HG03457 (cell line): ENCODE data around the gene ANTXRL.
"Not testable (repeated sequence)": the region's sequence is repeated elsewhere in the genome, so short reads cannot be mapped to it uniquely, and the experiment has no call there.

Source experiments
- ATAC-seq: cut with Tn5 transposase; IDR thresholded peaks from one replicate; pipeline ENCODE4 v1.9.1; 2021; ENCODE audit warnings: moderate number of reproducible peaks; ENCODE audit not compliant: unreplicated experiment

The ANTXRL gene

DNA sequence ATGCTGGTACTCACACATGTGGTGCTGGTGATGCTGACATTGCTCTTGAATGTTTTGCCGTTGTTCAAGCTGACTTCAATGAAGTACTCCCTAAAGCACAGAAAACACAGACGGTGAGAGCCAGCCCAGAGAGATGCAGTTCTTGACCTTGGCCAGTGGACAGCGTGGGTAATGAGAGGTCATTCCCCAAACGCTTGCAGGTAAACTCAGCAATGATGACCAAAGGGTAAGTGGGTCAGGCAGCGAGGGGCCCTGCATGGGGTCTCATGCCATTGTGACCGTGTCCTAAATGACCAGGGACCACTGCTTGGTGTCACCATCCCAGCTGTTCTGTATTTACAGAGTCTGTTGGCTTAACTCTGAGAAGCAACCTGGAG, 32.8 kb upstream of the ANTXRL start:
- no peak for ATAC-seq

DNA sequence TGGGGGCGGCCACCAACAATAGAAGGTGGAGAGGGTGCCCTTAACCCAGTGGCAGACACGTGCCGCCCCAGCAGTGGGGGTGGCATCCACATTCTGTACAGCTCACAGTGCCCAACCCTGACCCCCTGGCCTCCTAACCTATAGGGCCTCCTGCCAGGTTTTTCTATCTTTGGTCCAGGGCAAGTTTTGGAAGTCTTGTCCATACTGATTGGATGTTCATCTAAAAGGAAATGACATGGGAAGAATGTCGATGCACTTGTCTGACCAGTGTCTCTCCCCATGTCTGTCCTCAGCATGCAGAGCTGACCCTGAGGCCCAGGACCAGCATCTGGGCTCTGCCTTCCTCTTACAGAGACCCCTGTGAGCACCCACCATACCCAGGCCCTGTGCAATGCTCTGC, 32.3 kb upstream of the ANTXRL start:
- no peak for ATAC-seq

DNA sequence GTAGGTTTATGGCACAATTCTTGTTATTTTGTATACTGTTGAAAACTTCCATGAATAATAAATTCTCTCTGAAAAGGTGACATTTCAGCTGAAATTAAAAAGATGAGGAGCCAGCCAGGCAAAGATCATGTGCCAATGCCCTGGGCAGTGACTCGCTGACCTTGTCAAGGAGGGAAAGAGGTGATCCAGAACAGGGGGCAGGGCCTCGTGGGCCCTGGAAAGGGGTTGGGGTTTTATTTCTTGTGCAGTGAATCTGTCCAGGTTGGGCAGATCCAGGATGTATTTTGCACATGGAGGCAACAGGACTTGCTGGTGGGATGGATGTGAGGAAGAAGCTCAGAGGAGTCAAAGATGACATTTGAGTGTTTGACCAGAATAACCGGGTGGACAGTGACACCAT, 31.6 kb upstream of the ANTXRL start:
- not testable (repeated sequence) for ATAC-seq

DNA sequence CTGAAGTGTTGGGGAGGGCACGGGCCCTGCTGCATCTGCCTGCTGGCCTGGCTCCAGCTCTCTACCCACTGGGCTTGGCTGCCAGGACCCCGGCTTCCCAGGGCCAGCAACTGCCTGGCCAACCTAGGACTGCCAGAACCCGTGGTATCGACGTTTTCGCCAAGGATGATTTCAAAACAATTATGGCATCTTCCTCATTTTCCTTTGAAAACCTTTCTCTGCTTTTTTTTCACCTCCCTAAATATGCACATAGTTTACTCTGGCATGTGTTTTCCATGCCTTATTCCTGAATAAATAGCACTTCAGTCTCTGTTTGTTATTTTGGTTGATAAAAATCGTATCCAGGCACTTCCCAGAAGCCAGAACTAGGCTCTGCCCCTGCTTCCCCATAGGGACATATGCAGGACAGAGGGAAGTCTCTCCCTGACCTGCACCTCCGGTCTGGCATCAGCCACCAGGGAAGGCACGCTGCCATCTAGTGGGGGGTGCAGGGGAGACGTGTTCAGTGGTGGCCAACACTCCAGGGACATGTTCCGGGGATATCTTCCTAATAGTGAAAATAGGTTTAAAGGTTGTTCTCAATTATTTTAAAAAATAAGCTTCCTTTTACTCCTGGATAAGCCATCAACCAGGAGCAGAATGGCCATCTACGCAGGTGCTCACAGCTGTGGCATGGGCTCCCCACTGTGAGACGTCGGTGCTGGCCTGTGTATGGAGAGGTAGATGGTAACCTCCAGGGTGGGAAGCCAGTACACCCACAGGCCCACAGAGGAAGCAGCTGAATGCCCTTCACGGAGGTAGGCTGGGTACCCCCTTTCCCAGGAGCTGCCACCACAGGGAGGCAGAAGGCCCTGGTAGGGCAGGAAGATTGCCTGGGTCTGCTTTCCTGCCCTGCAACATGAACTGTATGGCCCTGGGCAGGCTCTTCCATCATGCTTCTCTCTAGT, 30.7 kb upstream of the ANTXRL start:
- ATAC-seq: no peak

DNA sequence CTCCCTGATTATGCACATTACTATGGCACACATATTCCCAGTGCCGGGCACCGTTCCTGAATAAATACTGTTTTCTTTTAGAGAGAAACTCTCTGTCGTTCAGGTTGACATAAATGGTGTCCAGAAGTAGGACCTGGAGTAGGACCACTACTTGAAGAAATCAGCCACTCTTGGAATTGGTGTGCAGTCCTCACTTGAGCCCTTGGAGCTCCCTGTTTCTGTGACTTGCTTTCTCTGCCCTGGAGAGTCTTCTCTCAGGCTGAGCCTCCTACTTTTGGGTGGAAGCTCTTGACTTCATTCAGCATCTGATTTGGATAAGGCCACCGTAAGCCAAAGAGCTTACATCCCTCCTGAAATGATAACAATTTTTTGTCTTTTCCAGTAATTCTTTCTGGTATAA, 29.7 kb upstream of the ANTXRL start:
- ATAC-seq: no peak

DNA sequence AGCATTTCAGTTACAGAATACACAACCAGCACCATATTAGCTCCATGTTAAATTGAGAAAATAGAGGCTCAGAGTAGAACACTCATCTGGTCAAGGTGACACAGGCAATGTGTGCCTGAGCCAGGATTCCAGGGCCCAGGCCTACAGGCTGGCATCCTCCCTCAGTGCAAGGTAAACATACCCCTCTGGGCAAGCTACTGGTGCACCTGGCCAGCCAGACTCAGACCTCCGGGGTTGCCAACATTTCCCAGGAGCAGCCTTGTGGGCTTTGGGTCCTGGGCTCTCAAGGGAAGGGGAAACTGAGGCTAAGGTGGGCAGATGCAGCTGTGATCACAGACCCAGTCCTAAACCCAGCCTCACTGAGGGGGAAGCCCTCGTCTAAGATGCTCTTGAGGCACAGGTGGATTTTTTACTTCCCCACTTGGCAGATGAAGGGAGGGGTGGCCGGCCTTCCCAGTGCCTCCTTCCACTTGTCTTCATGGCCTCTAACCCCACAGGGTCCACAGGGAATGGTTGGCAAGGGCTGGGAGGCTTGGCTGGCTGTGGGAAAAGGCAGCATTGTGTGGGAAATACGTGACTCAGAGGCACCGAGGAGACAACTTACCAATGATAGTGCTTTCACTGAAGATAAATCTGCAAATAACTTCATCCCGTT, 23.8 kb upstream of the ANTXRL start:
- ATAC-seq: not testable (repeated sequence)

DNA sequence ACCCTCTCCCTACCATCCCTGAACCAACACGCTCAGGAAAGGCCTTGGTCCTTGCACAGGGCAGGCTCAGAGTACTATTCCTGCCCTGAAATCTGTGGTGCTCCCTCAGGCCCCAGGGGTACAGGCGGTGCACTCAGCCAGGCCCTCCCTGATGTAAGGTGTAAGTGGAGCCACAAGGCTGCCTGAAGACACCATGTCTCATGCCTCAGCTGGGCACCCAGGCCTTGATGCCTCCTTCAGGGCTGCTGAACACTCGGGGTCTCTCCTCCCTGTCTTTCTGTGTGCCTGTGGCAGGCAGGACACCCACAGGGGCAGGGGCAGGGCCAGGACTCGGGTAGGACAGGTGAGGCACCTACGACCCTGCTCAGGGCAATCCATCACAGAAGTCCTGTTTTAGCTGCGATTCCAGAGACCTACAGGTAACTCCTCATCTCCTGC, 22.9 kb upstream of the ANTXRL start:
- no peak for ATAC-seq

DNA sequence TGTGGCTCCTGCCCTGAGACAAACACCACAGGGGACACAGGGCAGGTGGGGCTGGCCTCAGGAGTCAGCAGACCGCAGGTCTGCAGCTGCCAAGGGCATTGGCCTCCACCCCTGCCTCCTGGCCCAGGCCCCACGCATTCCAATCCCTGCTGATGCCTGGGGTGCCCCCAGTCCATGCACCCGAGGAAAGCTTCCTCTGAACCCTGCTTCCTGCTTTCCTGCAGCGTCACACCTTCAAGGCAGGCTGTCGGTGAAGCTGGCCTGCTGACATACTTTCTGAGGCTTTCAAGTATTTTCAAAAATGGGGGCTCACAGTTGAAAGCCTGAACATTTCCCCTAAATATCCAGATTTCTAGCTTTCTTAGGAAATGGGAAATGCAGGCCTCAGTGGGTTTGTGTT, 22.5 kb upstream of the ANTXRL start:
- ATAC-seq: no peak

DNA sequence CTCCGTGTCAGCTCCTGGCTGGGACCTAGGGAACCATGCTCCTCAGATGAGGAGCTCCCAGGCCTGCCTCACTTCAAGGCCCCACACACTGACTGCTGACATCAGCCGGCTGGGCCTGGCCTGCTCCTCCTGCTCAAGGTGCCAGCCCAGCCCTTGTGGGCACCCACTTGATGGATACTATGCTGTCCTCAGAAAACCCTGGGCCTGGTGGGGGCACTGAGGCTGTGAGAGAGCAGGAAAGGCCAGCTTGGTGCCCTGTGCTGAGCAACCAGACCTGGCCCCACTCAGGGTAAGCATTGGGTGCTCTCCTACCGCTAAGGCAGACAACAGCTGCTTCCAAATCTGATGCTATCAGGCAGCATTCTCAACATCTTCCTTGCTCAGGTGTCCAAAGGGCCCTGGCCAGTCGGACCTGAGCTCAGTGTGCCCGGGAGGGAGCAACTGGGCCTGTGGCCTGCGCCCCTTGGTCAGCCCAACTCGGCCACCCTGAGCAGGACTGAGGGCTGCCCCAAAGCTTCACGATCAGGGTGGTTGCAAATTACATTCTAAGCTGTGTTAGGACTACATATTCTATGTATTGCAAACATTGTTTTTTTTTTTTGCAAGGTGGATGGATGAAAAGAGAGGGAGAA, 21.9 kb upstream of the ANTXRL start:
- no peak for ATAC-seq

DNA sequence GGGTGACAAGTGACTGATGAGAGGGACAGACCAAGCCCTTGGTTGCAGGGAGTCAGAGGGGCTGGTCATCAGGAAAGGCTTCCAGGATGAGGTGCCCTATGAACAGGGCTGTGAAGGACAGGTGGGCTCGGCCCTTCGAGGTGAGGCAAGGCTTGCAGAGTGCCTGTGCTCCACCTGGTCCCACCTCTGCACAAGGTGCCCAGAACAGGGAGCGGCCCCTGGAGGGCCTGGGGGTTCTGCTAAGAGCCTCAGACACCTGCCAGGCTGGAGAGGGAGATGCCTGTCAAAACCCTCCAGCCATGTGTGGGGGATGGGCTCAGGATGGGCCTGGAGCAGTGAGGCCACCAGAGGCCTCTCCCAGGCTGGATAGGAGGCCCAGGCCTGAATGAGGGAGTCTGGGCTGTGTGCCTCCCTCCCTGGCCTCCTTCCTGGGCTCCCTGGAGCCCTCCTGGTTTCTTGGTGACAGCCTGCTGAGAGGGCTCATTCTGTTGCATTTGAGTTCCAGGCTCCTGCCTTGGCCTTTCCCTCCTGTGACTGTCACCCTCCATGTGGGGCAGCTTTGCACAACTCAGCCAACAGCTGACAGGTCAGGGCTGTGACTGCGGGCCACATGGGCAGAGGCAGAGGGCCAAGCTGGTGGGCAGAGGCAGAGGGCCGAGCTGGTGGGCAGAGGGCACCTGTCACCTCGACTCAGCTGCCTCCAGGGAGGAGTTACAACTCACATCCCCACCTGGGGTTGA, 21.1 kb upstream of the ANTXRL start:
- ATAC-seq: not testable (repeated sequence)

DNA sequence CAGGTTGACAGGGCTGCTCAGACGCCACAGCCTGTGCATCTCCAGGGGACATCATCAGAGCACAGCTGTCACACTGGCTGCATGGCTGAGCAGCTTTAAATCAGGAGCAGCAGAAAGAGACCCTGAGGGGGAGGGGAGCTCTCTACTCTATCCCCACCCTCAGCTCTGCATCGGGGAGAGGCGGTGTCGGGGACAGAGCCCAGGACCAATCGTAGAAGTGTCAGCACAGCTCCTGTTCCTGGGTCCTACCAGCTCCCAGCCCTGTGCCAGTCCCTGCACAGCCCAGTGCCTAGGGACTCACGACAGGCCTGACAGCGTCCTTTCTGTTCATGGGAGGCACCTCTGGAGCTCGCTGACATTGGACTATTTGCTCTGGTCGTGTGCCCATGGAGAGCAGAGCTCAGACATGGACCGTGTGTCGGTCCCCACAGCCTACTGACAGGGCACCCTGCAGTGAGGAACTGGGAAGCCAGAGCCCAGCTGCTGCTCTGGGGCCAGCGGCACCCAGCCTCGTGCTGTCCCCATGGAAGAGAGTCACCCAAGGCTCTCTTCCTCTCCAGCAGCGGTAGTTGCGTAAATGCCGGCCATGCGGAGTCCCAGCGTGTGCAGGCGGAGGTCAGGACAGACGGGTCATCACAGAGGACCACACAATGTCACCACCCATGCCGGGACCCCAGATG, 20.4 kb upstream of the ANTXRL start:
- no peak for ATAC-seq

DNA sequence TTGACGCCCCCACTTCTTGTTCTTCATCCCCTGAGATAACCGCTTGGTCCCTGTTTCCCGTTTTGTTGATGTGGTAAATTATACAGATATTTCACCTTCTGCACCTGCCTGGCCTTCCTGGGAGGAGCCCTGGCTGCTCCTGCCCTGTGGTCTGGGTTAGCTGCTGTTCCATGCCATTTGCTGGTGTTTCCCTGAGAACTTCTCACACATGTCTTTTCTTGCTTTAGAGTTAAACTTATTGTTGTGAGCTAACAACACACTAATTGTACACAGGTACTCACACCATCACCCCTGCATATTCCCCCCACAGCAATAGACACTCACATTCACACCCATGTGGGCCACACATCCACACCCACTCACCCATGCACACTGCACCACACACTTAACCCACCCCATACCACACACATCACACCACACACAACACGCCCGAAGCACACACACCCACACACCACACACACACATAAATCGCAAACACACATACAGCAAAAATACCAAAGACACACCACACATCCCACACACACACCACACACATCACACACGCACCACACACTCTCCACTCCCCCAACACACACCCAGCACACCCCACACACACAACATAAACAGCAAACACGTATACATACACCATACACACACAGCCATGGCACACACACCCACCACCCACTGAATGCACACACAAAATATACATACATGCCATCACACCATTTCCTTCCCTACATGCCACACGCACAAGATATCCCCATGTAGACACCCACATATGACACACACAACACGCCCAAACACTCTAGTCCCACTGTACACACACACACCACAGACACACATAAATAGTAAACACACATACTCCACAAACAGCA, 19.4 kb upstream of the ANTXRL start:
- no peak for ATAC-seq

DNA sequence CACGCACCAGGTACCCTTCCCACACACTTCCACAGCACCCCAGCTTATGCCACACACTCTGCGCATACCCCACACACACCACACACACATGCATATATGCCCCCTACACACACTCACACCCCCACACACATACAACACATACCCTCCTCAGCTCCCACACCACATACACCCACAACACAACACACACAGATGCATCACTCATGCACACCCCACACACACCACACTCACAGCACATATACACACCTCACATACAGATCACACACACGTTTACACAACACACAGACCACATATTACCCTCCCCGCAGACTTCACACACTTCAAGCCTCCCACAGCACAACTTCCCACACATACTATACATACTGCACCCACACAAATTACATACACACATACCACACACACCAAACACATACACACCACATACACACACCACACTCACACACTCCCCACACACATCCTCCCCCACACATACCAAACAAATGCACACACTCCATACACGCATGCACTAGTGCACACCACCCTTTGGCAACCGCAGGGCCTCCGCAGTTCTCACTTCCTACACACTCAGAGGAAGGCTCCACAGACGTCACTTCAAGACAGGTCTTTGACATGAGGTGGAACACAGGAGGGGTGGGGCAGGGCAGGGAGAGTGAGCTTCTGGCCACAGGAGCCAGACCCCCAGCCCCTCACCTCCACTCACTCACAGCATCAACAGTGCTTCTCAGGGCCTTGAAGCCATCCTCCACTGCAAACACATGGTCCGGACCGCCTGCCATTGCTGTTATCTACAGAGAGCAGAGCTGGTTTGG, 18.5 kb upstream of the ANTXRL start:
- ATAC-seq: peak; percentile 92

DNA sequence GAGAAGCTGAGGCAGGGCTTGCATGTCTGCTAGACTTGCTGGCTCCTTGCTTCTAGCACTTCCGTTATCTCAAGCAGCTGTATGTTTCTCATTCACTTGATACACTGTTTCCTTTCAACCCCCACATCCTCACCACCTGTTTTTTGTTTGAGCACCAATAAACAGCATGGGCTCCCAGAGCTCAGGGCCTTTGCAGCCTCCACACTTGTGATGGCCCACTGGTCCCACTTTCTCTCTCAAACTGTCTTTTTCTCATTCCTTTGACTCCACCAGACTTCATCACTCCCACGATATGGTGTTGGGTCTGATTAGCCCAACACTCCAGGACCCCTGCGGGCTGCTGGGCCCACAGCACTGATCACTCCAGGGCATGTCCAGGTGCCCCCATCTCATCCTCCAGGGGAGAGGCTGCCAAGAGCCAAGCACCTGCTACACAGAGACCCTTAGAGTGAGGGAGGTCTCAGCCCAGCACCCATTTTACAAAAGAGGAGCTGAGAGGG, 17.2 kb upstream of the ANTXRL start:
- ATAC-seq: not testable (repeated sequence)

DNA sequence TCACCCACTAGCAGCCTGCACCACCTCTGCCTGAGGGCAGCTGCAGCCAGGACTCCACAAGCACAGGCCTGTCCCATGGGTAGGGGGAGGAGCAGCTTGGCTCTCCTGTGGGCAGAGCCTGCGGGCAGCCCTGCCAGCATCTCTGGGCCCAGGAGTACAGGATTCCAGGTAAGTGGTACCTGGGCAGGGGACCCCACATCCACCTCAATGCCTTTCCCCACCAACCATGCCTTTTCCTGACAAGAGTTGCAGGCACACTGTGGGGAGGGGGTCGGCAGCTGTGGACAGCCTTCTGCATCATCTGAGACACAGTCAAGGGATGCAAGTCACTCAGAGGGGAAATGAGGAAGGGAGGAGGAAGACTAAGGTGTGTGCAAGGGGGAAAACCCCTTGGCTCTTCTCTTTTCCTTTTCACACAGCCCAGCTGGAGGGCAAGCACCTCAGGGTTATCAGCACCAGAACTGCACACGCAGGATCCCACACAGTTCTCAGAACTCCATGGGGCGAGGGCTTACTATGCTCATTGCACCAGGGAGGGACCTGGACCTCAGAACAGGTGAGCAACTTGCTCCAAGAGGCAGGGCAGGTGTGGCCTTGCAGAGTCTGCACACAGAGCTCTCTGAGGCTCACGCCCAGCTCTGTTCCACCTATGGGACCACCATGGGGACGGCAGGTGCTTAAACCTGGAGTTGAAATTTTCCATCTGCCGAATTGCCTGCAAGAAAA, 16.5 kb upstream of the ANTXRL start:
- ATAC-seq: no peak

DNA sequence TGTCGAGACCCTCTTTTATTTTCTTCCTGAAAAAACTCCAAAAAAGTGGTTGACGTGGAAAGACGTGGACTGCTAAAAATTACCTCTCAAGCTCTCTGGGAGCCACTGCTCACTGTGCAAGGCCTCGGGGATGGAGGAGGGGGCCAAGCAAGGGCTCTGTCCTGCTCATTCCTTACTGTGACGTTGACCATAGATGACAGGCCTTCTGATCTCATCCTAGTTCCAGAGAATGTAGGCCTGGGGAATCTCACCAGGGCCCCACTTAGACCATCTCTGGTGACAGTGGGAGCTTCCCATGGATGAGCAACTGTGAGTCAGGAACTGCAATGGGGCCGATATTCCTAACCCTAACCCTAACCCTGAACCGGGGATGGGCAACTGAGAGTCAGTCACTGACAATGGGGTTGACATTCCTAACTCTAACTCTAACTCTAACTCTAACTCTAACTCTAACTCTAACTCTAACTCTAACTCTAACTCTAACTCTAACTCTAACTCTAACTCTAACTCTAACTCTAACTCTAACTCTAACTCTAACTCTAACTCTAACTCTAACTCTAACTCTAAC, 15.8 kb upstream of the ANTXRL start:
- not testable (repeated sequence) for ATAC-seq

DNA sequence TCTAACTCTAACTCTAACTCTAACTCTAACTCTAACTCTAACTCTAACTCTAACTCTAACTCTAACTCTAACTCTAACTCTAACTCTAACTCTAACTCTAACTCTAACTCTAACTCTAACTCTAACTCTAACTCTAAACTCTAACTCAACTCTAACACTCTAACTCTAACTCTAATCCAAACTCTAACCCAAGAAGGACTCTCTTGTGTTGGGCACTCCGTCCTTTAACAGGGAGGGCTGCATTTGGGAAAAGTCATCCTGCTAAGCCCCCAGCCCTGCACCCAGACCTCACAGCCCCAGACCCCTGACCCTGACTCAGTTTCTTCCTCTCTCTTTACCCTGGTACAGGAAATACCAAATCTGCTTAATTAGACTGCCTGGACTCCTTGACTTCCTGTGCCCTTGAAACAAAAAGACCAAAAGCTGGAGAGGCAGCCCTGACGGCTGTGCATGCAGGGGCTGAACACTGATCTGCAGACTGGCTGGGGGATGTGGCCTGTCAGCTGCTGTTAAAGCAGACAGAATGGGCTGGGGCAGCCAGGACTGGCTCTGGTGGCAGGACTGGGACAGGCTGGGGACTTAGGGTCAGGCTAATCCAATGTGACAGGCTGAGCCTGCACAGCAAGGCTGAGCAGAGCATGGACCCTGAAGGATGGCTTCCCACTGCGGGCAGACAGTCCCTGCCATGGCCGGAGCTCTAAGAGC, 14.8 kb upstream of the ANTXRL start:
- ATAC-seq: not testable (repeated sequence)
